NCI-H460 (cell line): ENCODE measurements around the gene PTPRG. TPM values are rescaled to one million over a fixed set of nuclear protein-coding genes. Genes with fewer than 3 reads are reported as not detected.

Source experiments
- DNase-seq: peaks from one replicate; pipeline ENCODE4 v3.0.0-alpha.2; 2016; ENCODE audit warnings: low read depth; ENCODE audit errors: extremely low read depth
- small RNA-seq, 2 experiments: library from RNA; depleted of rRNA; stranded (forward); fragments of <200 nt; gene quantifications; one replicate each; pipeline ENCODE3, GENCODE V24; 2014
- total RNA-seq: library from RNA; depleted of rRNA; stranded (reverse); fragments of >200 nt; shearing (Covaris generic); gene quantifications from 2 replicates; pipeline ENCODE4 v1.2.3, GENCODE V29; 2014

PTPRG gene
- total RNA-seq, 1 experiment from 2014 or later = 24.9 TPM

GRCh38 chr3:62343755-62344154, 782.4 kb downstream of the PTPRG start:
- DNase-seq = no peak

Small RNAs within 50 kb of the gene (small RNA-seq; reads per million reads assigned to genes)
- gene RF00019 (0 reads per million in 2 experiments), gene RNU2-10P (0 reads per million in 2 experiments)
